GM18499 (cell line): ENCODE data around the gene AGL.
"Not testable (repeated sequence)": the region's sequence is repeated elsewhere in the genome, so short reads cannot be mapped to it uniquely, and the experiment has no call there.

Experiments used
- ATAC-seq: cut with Tn5 transposase; IDR thresholded peaks from one replicate; pipeline ENCODE4 v1.9.1; 2021; ENCODE audit warnings: moderate number of reproducible peaks; ENCODE audit not compliant: insufficient read depth, unreplicated experiment

The AGL gene

GRCh38 chr1:99850459-99851291 is 514 bp downstream of the AGL start:
- ATAC-seq = peak; percentile 9

- no peak for ATAC-seq
These were observed 1.8 kb downstream of the AGL start for GRCh38 chr1:99851850-99852454.

- ATAC-seq = no peak
These were observed 2.5 kb downstream of the AGL start for GRCh38 chr1:99852648-99853047.

GRCh38 chr1:99855914-99856450 is 5.8 kb downstream of the AGL start:
- ATAC-seq = no peak

GRCh38 chr1:99857041-99857440 is 6.9 kb downstream of the AGL start:
- ATAC-seq = not testable (repeated sequence)

GRCh38 chr1:99858286-99858685 is 8.1 kb downstream of the AGL start:
- ATAC-seq = no peak

- no peak for ATAC-seq
These were observed 8.7 kb downstream of the AGL start for GRCh38 chr1:99858881-99859280.

GRCh38 chr1:99860703-99861102 is 10.5 kb downstream of the AGL start:
- no peak for ATAC-seq

GRCh38 chr1:99867682-99868081 is 17.5 kb downstream of the AGL start:
- ATAC-seq = no peak

- no peak for ATAC-seq
These were observed 19.1 kb downstream of the AGL start for GRCh38 chr1:99869304-99869703.

GRCh38 chr1:99869723-99870122 is 19.6 kb downstream of the AGL start:
- ATAC-seq = no peak

- no peak for ATAC-seq
These were observed 21.9 kb downstream of the AGL start for GRCh38 chr1:99872063-99872462.

- ATAC-seq = no peak
These were observed 27.4 kb downstream of the AGL start for GRCh38 chr1:99877568-99877967.

GRCh38 chr1:99886179-99886578 is 36.0 kb downstream of the AGL start:
- ATAC-seq = no peak

GRCh38 chr1:99886841-99887240 is 36.7 kb downstream of the AGL start:
- ATAC-seq = no peak

GRCh38 chr1:99887890-99888289 is 37.7 kb downstream of the AGL start:
- no peak for ATAC-seq

- no peak for ATAC-seq
These were observed 41.8 kb downstream of the AGL start for GRCh38 chr1:99891997-99892396.

GRCh38 chr1:99903278-99903677 is 53.1 kb downstream of the AGL start:
- not testable (repeated sequence) for ATAC-seq

GRCh38 chr1:99906535-99906934 is 56.4 kb downstream of the AGL start:
- no peak for ATAC-seq

- no peak for ATAC-seq
These were observed 67.1 kb downstream of the AGL start for GRCh38 chr1:99917214-99917613.

- no peak for ATAC-seq
These were observed 69.1 kb downstream of the AGL start for GRCh38 chr1:99919220-99919619.

- no peak for ATAC-seq
These were observed 84.6 kb downstream of the AGL start for GRCh38 chr1:99934801-99935200.
